DND-41 (cell line): Measurements from ENCODE around the gene AADACL3.
"Not testable (repeated sequence)": the region's sequence is repeated elsewhere in the genome, so short reads cannot be mapped to it uniquely, and the experiment has no call there.

ENCODE experiments used
- ATAC-seq: fragments of 200-7000 bp; cut with Tn5 transposase; 3 replicates; pipeline ENCODE4 v1.9.1; 2021; ENCODE audit warnings: low read depth; ENCODE audit not compliant: insufficient read depth
- DNase-seq: peaks from one replicate; pipeline ENCODE4 v3.0.0-alpha.2; 2020
- H2AFZ ChIP-seq: 2 replicates; pipeline ENCODE4 v1.6.0; 2012; ENCODE audit warnings: low read depth, low read length
- H3K27ac ChIP-seq: 2 replicates; pipeline ENCODE4 v1.5.1; 2012; ENCODE audit warnings: low read length, inconsistent platforms
- H3K27me3 ChIP-seq: fragments of 200-600 bp; sonication (generic); 2 replicates; pipeline ENCODE4 v1.6.0; 2012; ENCODE audit warnings: low read length, mild to moderate bottlenecking, inconsistent platforms; ENCODE audit not compliant: insufficient read depth, poor library complexity
- H3K36me3 ChIP-seq: 2 replicates; pipeline ENCODE4 v1.5.1; 2012; ENCODE audit warnings: low read length, inconsistent platforms; ENCODE audit not compliant: insufficient read depth
- H3K4me1 ChIP-seq: 2 replicates; pipeline ENCODE4 v1.5.1; 2012; ENCODE audit warnings: mild to moderate bottlenecking, low read length; ENCODE audit not compliant: insufficient read depth
- H3K4me2 ChIP-seq: 2 replicates; pipeline ENCODE4 v1.6.0; 2012; ENCODE audit warnings: mild to moderate bottlenecking, moderate library complexity, low read length, inconsistent platforms; ENCODE audit not compliant: insufficient read depth
- H3K4me3 ChIP-seq, 2 experiments: fragments of 200-600 bp in 1 of 2; shearing (Covaris generic) in 1 of 2; 2 replicates each; pipeline ENCODE4 v1.5.1; 2012 to 2016; ENCODE audit warnings: inconsistent platforms in 2 of 2, low read length in 2 of 2, mild to moderate bottlenecking in 2 of 2, low read depth in 1 of 2, moderate library complexity in 1 of 2
- H3K79me2 ChIP-seq: 2 replicates; pipeline ENCODE4 v1.6.0; 2012; ENCODE audit warnings: low read length, inconsistent platforms; ENCODE audit not compliant: insufficient read depth
- H3K9ac ChIP-seq: 2 replicates; pipeline ENCODE4 v1.6.0; 2012; ENCODE audit warnings: low read depth, mild to moderate bottlenecking, inconsistent platforms, low read length, moderate library complexity
- H3K9me3 ChIP-seq: 2 replicates; pipeline ENCODE4 v1.5.1; 2012; ENCODE audit warnings: low read length, moderate library complexity, mild to moderate bottlenecking, inconsistent platforms; ENCODE audit not compliant: insufficient read depth, severe bottlenecking
- H4K20me1 ChIP-seq: 2 replicates; pipeline ENCODE4 v1.6.0; 2012; ENCODE audit warnings: low read length; ENCODE audit not compliant: insufficient read depth
- EZH2 ChIP-seq: IDR thresholded peaks from 3 replicates; pipeline ENCODE4 v1.6.1; 2012; ENCODE audit warnings: borderline replicate concordance, low read depth, mild to moderate bottlenecking, moderate library complexity, low read length, inconsistent platforms; ENCODE audit not compliant: severe bottlenecking
- TF ChIP-seq, protein P1 (sequence below): IDR thresholded peaks from 2 replicates; pipeline ENCODE4 v1.5.1; 2012; ENCODE audit warnings: borderline replicate concordance, low read length, moderate library complexity, mild to moderate bottlenecking; ENCODE audit not compliant: poor library complexity, severe bottlenecking; ENCODE audit errors: extremely low read depth

Gene AADACL3

DNA sequence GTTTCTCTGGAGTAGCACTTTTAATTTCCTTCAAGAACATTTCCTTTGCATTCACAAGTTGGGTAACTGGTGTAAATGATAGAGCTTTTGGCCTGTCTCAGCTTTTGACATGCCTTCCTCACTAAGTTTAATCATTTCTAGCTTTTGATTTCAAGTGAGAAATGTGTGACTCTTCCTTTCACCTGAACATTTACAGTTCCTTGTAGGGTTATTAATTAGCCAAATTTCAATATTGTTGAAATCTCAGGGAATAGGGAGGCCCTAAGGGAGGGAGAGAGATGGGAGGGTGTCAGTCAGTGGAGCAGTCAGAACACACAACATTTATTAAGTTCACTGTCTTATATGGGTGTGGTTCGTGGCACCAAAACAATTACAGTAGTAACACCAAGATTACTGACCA, 14.2 kb downstream of the AADACL3 start:
- Histone ChIP-seq H3K79me2 (no peaks in the 10 kb centered on the region), H3K27ac (no peak overlapping the region), H3K4me3 (no peak overlapping the region), H3K4me2 (no peak overlapping the region), H3K27me3 (peaks cover 5% of the 10 kb centered on the region), H3K9me3 (peaks cover 4% of the 10 kb centered on the region), H3K36me3 (no peaks in the 10 kb centered on the region), H3K9ac (no peak overlapping the region), H2AFZ (no peak overlapping the region), H3K4me1 (no peaks in the 10 kb centered on the region), H4K20me1 (no peaks in the 10 kb centered on the region)
- ATAC-seq: no peak
- DNase-seq: no peak
- TF ChIP-seq, protein P1, sequence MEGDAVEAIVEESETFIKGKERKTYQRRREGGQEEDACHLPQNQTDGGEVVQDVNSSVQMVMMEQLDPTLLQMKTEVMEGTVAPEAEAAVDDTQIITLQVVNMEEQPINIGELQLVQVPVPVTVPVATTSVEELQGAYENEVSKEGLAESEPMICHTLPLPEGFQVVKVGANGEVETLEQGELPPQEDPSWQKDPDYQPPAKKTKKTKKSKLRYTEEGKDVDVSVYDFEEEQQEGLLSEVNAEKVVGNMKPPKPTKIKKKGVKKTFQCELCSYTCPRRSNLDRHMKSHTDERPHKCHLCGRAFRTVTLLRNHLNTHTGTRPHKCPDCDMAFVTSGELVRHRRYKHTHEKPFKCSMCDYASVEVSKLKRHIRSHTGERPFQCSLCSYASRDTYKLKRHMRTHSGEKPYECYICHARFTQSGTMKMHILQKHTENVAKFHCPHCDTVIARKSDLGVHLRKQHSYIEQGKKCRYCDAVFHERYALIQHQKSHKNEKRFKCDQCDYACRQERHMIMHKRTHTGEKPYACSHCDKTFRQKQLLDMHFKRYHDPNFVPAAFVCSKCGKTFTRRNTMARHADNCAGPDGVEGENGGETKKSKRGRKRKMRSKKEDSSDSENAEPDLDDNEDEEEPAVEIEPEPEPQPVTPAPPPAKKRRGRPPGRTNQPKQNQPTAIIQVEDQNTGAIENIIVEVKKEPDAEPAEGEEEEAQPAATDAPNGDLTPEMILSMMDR: no peak
- TF ChIP-seq EZH2: no peak

DNA sequence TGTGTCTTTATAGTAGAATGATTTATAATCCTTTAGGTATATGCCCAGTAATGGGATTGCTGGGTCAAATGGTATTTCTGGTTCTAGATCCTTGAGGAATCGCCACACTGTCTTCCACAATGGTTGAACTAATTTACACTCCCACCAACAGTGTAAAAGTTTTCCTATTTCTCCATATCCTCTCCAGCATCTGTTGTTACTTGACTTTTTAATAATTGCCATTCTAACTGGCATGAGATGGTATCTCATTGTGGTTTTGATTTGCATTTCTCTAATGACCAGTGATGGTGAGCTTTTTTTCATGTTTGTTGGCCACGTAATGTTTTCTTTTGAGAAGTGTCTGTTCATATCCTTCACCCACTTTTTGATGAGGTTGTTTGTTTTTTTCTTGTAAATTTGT, 15.2 kb downstream of the AADACL3 start:
- not testable (repeated sequence) for ATAC-seq

DNA sequence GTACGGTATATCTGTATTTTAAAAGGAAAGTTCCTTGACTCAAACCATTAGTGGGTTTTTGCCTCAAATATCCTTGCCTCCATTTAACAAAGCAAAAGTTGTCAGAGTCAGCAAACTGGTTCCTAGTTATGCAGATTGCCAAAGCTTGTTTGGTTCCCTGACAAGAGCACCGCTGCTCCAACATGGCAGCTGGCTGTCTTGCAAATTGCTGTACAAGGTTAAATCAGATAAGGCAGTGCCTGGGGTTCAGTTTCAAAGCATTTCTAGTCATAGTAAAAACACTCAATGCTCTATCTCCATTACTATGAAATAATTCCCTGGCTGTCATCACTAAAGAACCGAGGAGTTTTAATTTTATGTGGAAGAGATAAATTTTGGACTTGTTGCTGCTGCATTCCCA, 18.7 kb downstream of the AADACL3 start:
- no peak overlapping the region for H3K9ac ChIP-seq
- no peak overlapping the region for H3K4me3 ChIP-seq
- H3K36me3 ChIP-seq: no peaks in the 10 kb centered on the region
- no peak overlapping the region for H3K4me2 ChIP-seq
- DNase-seq: no peak
- no peak overlapping the region for H3K27ac ChIP-seq
- H4K20me1 ChIP-seq: no peaks in the 10 kb centered on the region
- peaks cover 4% of the 10 kb centered on the region for H3K9me3 ChIP-seq
- H2AFZ ChIP-seq: no peak overlapping the region
- H3K4me1 ChIP-seq: no peaks in the 10 kb centered on the region
- ATAC-seq: no peak
- H3K27me3 ChIP-seq: peaks cover 3% of the 10 kb centered on the region
- no peaks in the 10 kb centered on the region for H3K79me2 ChIP-seq
- TF ChIP-seq EZH2: no peak
- TF ChIP-seq, protein P1: no peak

More for the DNA sequence above, 15.2 kb downstream of the AADACL3 start:
- H4K20me1 ChIP-seq, H2AFZ ChIP-seq, H3K27me3 ChIP-seq, H3K4me2 ChIP-seq, H3K27ac ChIP-seq, DNase-seq, H3K4me3 ChIP-seq, H3K9ac ChIP-seq, H3K4me1 ChIP-seq, H3K36me3 ChIP-seq, H3K79me2 ChIP-seq, H3K9me3 ChIP-seq: not testable (repeated sequence)

DNA sequence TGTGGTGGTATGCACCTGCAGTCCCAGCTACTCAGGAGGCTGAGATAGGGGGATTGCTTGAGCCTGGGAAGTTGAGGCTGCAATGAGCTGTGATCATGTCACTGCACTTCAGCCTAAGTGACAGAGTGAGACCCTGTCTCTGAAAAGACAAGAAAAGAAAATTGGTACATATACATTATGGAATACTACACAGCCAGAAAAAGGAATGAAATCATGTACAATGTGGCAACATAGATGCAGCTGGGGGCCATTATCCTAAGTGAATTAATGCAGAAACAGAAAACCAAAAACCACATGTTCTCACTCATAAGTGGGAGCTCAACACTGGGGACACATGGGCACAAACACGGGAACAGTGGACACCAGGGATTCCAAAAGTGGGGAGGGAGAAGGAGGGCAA, 23.0 kb downstream of the AADACL3 start:
- Histone ChIP-seq H3K9me3 (no peaks in the 10 kb centered on the region), H3K4me2 (no peak overlapping the region), H3K9ac (no peak overlapping the region), H3K36me3 (no peaks in the 10 kb centered on the region), H3K79me2 (no peaks in the 10 kb centered on the region), H3K27me3 (peaks cover 3% of the 10 kb centered on the region), H3K4me3 (no peak overlapping the region), H3K27ac (no peak overlapping the region), H3K4me1 (no peaks in the 10 kb centered on the region), H4K20me1 (no peaks in the 10 kb centered on the region), H2AFZ (no peak overlapping the region)
- no peak for TF ChIP-seq EZH2
- DNase-seq: no peak
- ATAC-seq: no peak
